GM20431 (cell line): Measurements from ENCODE around the gene FAF1.

Experiments
- in situ Hi-C: fragments of 300-500 bp; cut with MseI, MboI; formaldehyde crosslinking; loops from one replicate; pipeline ENCODE4 v1.15.0; 2020; ENCODE audit warnings: low sequenced_read_pairs; ENCODE audit not compliant: unreplicated experiment

Gene FAF1

DNA sequence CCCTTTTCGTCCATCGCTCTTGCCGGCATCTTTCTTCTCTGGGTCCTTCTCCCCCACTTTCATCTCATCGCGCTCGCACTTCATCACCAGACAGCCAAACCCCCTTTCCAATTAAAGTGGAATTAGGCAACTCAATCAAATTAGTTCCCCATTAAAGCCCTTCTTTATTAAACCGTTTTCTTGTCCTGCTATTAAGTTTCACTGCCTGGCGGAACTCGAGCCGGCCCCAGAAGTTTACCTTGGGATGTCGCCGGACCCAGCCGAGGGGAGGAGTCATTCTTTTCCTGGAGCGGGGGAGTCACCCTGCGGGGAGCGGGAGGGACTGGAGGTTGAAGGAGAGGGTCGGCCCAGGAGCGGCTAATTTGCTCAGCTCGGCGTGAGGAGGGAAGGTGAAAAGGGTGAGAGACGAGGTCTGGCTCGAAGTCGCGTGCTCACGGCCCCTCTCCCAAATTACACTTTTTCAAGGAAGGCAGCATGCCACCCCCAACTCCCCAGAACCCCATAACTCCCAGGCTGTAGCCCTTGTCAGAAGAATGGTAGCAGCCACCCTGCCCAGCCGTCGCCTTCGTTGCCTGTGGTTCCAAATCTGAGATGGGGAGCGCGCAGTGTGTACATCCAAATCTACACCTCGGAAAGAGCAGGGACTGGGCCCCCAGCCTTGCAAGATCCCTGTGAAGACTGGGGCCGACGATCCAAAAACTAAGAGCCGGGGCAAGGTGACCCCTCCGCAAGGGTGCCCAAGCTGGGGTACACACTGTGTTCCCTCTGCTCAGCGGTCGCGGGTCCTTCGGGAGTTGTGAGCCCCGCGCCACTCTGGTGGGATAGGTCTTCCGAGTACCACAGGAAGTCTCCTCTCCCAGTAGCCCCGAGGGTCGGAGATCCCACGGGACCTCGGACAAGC is 543.3 kb downstream of the FAF1 start:
- in situ Hi-C loops: no loop called here

DNA sequence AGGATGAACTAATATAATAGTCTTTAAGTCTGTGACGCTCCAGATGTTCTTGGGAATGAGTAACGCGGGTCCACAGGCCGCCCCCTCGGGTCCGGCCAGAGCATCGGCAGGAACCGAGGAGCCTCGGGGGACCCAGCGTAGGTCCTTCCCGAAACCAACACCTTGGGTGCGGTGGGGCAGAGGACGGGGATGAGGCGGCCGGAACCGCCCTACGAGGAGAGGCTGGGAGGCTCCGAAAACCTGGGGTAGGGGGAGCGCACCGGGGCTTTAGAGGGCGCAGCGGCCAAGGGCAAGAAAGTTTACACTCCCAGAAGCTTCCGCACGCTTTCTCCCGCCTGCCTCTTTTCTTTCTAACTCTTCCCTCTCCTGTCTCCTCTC is 543.9 kb downstream of the FAF1 start:
- in situ Hi-C loops: no loop called here

DNA sequence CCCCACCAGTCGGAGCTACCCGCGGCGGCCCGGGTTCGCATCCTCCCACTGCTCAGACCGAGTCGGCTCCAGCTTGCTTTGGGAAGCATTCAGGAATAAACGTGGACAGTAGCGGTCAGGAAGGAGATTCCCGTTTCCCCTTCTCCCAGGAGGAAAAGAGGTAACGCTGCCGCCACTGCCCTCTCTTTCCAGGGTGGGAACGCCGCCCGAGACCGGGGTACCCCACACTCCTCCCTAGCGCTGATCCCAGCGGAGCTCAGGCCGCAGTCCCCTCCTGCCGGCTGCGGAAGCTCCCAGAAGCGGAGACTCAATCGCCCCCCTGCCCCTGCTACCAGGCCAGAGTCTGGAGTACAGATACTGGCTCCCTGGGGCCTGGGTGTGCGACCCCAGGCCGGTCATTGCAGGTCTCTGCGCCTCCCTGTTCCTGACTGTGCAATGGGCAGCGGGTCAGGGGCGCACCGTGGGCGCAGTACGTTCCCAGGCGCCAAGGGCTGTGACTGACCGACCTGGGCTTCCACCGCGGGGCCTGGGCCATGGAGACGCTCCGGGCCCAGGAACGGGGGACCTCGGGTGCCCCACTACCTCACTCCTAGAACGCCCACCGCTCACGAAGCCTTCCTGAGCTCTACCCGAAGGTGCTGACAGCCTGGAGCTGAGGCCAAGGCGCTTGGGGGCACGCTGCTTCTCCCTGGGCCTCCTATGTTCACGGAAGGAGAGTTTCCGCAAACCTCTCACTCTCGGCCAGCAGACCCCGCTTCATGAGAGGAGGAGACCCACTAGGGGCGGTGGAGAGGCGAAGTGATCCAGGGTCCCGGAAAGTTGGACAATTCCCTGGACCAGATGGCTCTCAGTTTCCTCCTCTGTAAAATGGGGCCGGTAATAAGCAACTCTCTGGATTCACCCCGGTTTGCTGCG is 544.6 kb downstream of the FAF1 start:
- in situ Hi-C loops: no loop called here

DNA sequence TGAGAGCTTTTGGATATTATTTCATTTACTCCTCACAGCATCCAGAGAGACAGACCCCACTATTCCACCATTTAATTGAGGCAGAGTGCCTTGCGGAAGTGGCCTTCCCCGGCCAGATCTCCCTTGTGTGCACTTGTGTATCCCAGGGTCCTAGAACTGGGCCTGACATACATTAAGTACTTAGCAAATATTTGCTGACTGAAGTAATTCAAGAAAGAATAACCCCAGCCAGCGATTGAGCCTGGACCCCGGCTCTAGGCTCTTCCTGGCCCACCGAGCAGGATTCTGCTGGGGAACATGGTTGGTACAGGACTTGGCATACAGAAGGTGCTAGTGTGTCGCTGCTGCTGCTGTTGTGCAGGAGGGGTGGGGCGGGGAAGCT is 545.2 kb downstream of the FAF1 start:
- in situ Hi-C loops: no loop called here

DNA sequence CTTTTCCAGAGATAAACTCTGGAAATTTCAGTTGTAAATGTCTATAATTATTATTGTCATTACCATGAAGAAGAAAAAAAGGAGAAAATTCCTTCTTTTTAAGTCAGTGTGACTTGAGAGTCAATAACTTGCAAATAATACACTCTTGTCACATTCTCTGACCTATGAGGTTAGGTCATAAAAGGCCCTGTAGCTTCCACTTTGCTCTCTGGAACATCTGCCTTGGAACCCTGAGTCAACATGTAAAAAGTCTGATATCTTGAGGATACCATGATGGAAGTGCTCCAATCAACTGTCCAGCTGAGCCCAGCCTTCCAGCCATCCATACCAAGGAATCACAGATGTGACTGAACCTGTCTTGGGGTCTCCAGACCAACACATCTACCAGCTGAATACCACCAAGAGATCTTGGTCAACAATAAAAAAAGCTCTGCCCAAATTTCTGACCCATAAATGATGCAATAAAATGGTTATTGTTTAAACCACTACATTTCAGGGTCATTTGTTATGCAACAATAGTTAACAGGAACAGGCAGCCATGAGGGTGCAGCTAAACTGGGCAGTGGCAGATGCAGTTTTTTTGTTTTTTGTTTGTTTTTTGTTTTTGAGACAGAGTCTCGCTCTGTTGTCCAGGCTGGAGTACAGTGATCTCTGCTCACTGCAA is 547.1 kb downstream of the FAF1 start:
- in situ Hi-C loops: no loop called here

DNA sequence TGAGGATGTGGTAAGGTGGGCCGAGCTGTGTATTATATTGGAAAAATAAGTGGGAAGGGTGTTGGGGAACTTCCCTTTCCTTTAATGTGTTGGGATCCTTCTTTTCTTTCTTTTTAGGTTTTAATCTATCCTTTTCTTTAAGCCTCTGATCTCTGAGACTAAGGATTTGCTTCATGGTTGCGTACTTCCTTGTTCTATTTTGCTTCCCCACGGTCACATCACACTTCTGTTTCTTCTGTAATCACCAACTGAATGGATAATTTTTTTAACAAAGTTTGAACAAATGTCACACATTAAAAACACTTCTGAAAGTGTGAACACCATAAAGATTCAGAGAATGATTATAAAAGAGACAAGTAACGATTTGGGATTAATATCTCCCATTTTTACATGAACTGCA is 554.3 kb downstream of the FAF1 start:
- in situ Hi-C loops: no loop called here

DNA sequence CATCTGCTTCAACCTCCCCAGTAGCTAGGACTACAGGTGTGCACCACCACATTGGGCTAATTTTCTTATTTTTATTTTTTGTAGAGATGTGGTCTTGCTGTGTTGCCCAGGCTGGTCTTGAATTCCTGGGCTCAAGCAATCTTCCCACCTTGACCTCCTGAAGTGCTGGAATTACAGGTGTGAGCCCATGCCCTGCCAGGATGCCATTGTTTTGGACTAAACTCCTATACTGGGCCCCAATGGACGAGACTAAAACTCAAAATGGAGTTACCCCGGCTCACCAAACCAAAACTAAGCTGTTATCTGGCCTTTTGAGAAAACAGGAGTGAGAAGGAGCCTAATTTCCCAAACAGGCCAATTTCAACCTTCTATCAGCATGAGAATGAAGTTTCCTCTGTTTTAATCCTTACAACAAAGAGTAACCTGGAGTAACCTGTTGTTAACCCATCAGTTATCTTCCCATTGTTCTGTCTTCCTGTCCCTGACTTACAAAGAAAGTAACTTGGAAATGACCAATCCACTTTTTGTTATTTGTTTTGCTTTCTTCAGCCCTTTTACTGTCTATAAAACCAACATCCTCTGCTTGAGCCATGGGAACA is 566.4 kb downstream of the FAF1 start:
- in situ Hi-C loops: no loop called here
